Tibial artery (tissue), 4 donors: ENCODE results near the gene METTL22.

Experiments used
- DNase-seq, 2 donors: peaks; one replicate each; pipeline ENCODE4 v3.0.0-alpha.2; 2019
- H3K27ac ChIP-seq, 2 donors: fragments of 200-600 bp; sonication (generic) in 1 of 2; 1 replicate in 1 of 2; 2 replicates in 1 of 2; pipeline ENCODE4 v1.5.1; 2018 to 2019; ENCODE audit warnings: mild to moderate bottlenecking in 1 of 2
- H3K27me3 ChIP-seq, 2 donors: fragments of 200-600 bp; sonication (generic) in 1 of 2; one replicate each; pipeline versions ENCODE4 v1.5.1 to v1.6.0; 2016 to 2019
- H3K36me3 ChIP-seq, 3 donors: fragments of 200-600 bp; sonication (generic) in 2 of 3; one replicate each; pipeline ENCODE4 v1.5.1; 2016 to 2019; ENCODE audit warnings: mild to moderate bottlenecking in 2 of 3
- H3K4me1 ChIP-seq, 4 donors: fragments of 200-600 bp; sonication (generic) in 2 of 4; 1 replicate in 3 of 4; 2 replicates in 1 of 4; pipeline ENCODE4 v1.5.1; 2016 to 2019
- H3K4me3 ChIP-seq, 2 donors: fragments of 200-600 bp; sonication (generic) in 1 of 2; 1 replicate in 1 of 2; 2 replicates in 1 of 2; pipeline ENCODE4 v1.5.1; 2018 to 2019; ENCODE audit warnings: mild to moderate bottlenecking in 2 of 2
- H3K9me3 ChIP-seq, 3 donors: fragments of 200-600 bp; sonication (generic) in 1 of 3; one replicate each; pipeline ENCODE4 v1.5.1; 2016 to 2019
- intact Hi-C: fragments of 100-400 bp; cut with DNase I; formaldehyde crosslinking; loops from one replicate; pipeline ENCODE4 v1.15.0; 2023; ENCODE audit warnings: low total_unique reads
- TF ChIP-seq, protein P1 (sequence below), 2 experiments: fragments of 200-600 bp in 1 of 2; fragments of 450-650 bp in 1 of 2; IDR thresholded peaks; one replicate each; pipeline ENCODE4 v1.5.1; 2017 to 2019; ENCODE audit warnings: antibody characterized with exemption in 2 of 2, mild to moderate bottlenecking in 1 of 2, moderate library complexity in 1 of 2

METTL22 gene

GRCh38 chr16:8686879-8687278 is 65.4 kb downstream of the METTL22 start:
- Histone ChIP-seq H3K36me3 (peaks cover 8 to 18% (median 11%) of the 10 kb centered on the region in 3 donors), H3K27ac (no peak overlapping the region), H3K9me3 (peaks cover 3 to 15% (median 10%) of the 10 kb centered on the region in 3 donors), H3K27me3 (no peaks in the 10 kb centered on the region), H3K4me3 (no peak overlapping the region), H3K4me1 (peaks cover 0 to 9% (median 0%) of the 10 kb centered on the region in 4 donors)
- no peak for DNase-seq
- TF ChIP-seq, protein P1, sequence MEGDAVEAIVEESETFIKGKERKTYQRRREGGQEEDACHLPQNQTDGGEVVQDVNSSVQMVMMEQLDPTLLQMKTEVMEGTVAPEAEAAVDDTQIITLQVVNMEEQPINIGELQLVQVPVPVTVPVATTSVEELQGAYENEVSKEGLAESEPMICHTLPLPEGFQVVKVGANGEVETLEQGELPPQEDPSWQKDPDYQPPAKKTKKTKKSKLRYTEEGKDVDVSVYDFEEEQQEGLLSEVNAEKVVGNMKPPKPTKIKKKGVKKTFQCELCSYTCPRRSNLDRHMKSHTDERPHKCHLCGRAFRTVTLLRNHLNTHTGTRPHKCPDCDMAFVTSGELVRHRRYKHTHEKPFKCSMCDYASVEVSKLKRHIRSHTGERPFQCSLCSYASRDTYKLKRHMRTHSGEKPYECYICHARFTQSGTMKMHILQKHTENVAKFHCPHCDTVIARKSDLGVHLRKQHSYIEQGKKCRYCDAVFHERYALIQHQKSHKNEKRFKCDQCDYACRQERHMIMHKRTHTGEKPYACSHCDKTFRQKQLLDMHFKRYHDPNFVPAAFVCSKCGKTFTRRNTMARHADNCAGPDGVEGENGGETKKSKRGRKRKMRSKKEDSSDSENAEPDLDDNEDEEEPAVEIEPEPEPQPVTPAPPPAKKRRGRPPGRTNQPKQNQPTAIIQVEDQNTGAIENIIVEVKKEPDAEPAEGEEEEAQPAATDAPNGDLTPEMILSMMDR (IDR thresholded peaks at IDR 0.05): no peak
- intact Hi-C loops: no loop called here

- Histone ChIP-seq H3K27me3 (no peaks in the 10 kb centered on the region), H3K36me3 (peaks cover 8 to 18% (median 11%) of the 10 kb centered on the region in 3 donors), H3K4me3 (no peak overlapping the region), H3K4me1 (peaks cover 0 to 9% (median 0%) of the 10 kb centered on the region in 4 donors), H3K27ac (no peak overlapping the region), H3K9me3 (peaks cover 3 to 15% (median 10%) of the 10 kb centered on the region in 3 donors)
- no peak for DNase-seq
- intact Hi-C loops: no loop called here
- TF ChIP-seq, protein P1 (IDR thresholded peaks at IDR 0.05): no peak
Observed at GRCh38 chr16:8689686-8690085, 68.2 kb downstream of the METTL22 start.

GRCh38 chr16:8691728-8692127 is 70.2 kb downstream of the METTL22 start:
- peaks cover 3 to 15% (median 10%) of the 10 kb centered on the region in 3 donors for H3K9me3 ChIP-seq
- TF ChIP-seq, protein P1 (IDR thresholded peaks at IDR 0.05): no peak
- H3K4me1 ChIP-seq: no peaks in the 10 kb centered on the region
- no peak for DNase-seq
- H3K4me3 ChIP-seq: no peak overlapping the region
- no peaks in the 10 kb centered on the region for H3K27me3 ChIP-seq
- peaks cover 8 to 18% (median 11%) of the 10 kb centered on the region in 3 donors for H3K36me3 ChIP-seq
- no peak overlapping the region for H3K27ac ChIP-seq
- intact Hi-C loops: no loop called here

DNA sequence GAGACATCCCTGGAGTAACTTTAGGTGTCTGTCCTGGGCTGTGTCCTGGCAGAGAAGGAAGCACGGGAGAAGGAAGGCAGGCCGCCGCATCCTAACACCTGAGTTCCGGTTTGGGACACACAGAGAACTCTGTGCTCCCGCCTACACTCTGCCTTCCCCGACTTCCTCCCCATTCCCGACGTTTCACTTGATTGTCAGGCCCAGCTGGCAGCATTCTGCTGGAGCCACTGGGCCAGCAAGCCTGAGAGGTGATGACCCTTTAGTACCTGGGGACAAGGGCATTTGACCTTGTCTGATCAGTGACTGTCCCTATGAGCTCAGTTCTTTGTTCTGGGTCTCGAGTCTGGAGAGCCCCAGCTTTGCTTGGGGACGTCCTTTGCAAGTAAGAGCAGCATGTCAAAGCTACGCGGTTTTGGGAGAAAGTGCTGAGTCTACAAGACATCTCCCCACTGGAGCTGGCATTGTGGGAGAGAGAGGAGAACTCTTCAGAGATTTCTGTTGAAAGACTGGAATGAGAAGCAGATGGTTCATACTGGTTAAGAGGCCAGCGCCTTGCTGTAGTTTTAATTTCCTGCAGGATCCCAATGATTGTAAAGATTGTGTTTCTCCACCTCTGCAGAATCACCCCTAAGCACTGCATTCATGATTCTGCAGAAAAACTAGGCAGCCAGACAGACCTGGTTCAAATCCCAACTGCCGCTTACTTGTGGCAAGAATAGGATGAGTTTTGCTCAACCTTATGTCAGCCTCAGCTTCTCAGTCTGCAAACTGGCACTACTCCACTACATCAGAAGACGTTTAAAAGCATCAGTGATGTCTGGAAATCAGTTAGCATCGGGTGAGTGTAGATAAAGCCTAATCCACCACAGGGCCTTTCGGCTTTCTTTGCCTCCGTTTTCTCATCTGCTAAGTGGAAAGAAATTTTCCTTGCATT is 73.6 kb downstream of the METTL22 start:
- Histone ChIP-seq H3K27me3 (no peaks in the 10 kb centered on the region), H3K27ac (no peak overlapping the region), H3K9me3 (peaks cover 0 to 4% (median 3%) of the 10 kb centered on the region in 3 donors), H3K4me1 (no peaks in the 10 kb centered on the region), H3K36me3 (peaks cover under 1 to 6% (median 6%) of the 10 kb centered on the region in 3 donors), H3K4me3 (no peak overlapping the region)
- TF ChIP-seq, protein P1 (IDR thresholded peaks at IDR 0.05): no peak
- no peak for DNase-seq
- intact Hi-C loops: no loop called here

DNA sequence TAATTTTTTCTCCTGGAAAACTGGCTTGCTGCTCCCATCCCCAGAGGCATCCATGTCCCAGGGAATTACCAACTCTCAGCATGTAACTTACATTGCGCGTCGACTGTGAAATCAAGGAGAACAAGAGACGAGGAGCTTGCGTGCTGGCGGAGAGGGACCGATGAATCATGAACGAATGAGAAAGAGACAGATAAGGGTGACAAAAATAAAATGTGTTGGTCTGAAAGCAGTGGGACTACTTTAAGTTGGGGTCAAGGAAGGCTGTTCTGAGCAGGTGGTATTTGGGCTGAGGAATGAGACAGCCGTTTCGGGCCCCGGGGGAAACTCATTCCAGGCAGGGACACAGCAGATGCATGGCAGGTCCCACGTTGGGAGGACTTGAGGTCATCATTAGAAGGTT is 75.4 kb downstream of the METTL22 start:
- TF ChIP-seq, protein P1 (IDR thresholded peaks at IDR 0.05): no peak
- DNase-seq: no peak
- no peaks in the 10 kb centered on the region for H3K27me3 ChIP-seq

More for the DNA sequence above, 75.4 kb downstream of the METTL22 start:
- Histone ChIP-seq H3K4me3 (no peak overlapping the region), H3K36me3 (no peaks in the 10 kb centered on the region), H3K27ac (no peak overlapping the region), H3K4me1 (no peaks in the 10 kb centered on the region), H3K9me3 (no peaks in the 10 kb centered on the region)
- intact Hi-C loops: no loop called here
